Karpas-422 (cell line): ENCODE data around the gene VAC14. TPM values are rescaled to one million over a fixed set of nuclear protein-coding genes. Genes with fewer than 3 reads are reported as not detected.

ENCODE experiments used
- DNase-seq: peaks from one replicate; pipeline ENCODE4 v3.0.0-alpha.2; 2015
- H2AFZ ChIP-seq: fragments of 200-600 bp; sonication (generic); 2 replicates; pipeline ENCODE4 v1.6.1; 2014; ENCODE audit warnings: antibody characterized with exemption, low read length, mixed read lengths
- H3K27ac ChIP-seq: fragments of 200-600 bp; sonication (generic); 2 replicates; pipeline ENCODE4 v1.5.1; 2014; ENCODE audit warnings: mild to moderate bottlenecking, low read length, moderate library complexity
- H3K27me3 ChIP-seq: fragments of 200-600 bp; sonication (generic); 2 replicates; pipeline ENCODE4 v1.6.1; 2014; ENCODE audit warnings: low read length, mixed read lengths
- H3K36me3 ChIP-seq: fragments of 200-600 bp; sonication (generic); 2 replicates; pipeline ENCODE4 v1.6.1; 2014; ENCODE audit warnings: low read length, mixed read lengths; ENCODE audit not compliant: insufficient read depth
- H3K4me1 ChIP-seq: fragments of 200-600 bp; sonication (generic); 2 replicates; pipeline ENCODE4 v1.6.1; 2014; ENCODE audit warnings: mild to moderate bottlenecking, low read length, mixed read lengths
- H3K4me2 ChIP-seq: fragments of 200-600 bp; sonication (generic); 2 replicates; pipeline ENCODE4 v1.6.1; 2014; ENCODE audit warnings: low read length, low read depth, mild to moderate bottlenecking; ENCODE audit not compliant: poor library complexity, severe bottlenecking
- H3K4me3 ChIP-seq: fragments of 200-600 bp; sonication (generic); 2 replicates; pipeline ENCODE4 v1.5.1; 2014; ENCODE audit warnings: mild to moderate bottlenecking, antibody characterized with exemption, low read length, mixed read lengths
- H3K79me2 ChIP-seq: fragments of 200-600 bp; sonication (generic); 2 replicates; pipeline ENCODE4 v1.6.1; 2014; ENCODE audit warnings: mild to moderate bottlenecking, low read length, mixed read lengths
- H3K9ac ChIP-seq: fragments of 200-600 bp; sonication (generic); 2 replicates; pipeline ENCODE4 v1.6.0; 2014; ENCODE audit warnings: low read length
- H3K9me2 ChIP-seq: fragments of 200-600 bp; sonication (generic), shearing (Covaris generic); replicated peaks from 2 replicates; pipeline ENCODE4 v1.6.0; 2014; ENCODE audit warnings: mild to moderate bottlenecking, low read length, moderate library complexity; ENCODE audit not compliant: insufficient read depth
- H3K9me3 ChIP-seq: fragments of 300-700, 200-600 bp; sonication (generic); 2 replicates; pipeline ENCODE4 v1.6.1; 2014; ENCODE audit warnings: low read length, mixed read lengths
- H4K20me1 ChIP-seq: fragments of 200-600 bp; sonication (generic); 2 replicates; pipeline ENCODE4 v1.6.1; 2014; ENCODE audit warnings: mild to moderate bottlenecking, antibody characterized with exemption, low read length, low read depth; ENCODE audit not compliant: insufficient read depth
- total RNA-seq: library from RNA; depleted of rRNA; stranded (reverse); fragments of >200 nt; shearing (Covaris generic); gene quantifications from 2 replicates; pipeline ENCODE4 v1.2.3, GENCODE V29; 2014; ENCODE audit warnings: low replicate concordance

The VAC14 gene
- total RNA-seq, 1 experiment from 2014 or later, result 39.1 TPM

DNA sequence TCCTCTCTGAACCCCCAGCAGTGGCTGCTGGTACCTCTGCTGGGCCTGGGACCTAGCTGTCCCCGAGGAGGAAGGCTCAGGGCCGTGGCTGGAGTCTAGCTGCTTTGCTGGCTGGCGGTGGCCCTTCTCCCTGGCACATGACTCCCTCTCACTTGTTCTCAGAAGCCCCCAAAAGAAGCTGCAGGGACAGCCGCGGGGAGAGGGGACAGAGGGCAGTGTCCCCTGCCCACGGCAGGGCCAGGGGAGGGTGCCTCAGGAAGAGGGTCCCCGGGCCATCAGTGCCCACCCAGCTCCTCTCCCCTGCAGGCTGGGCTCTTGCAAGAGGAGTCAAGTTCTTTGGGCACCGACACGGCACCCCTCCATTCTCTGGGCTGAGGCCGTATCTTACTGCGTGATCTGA lies 46.6 kb downstream of the VAC14 start:
- no peaks in the 10 kb centered on the region for H3K9me2 ChIP-seq
- no peak overlapping the region for H2AFZ ChIP-seq
- H3K79me2 ChIP-seq, result no peaks in the 10 kb centered on the region
- H3K27ac ChIP-seq, result no peak overlapping the region
- peaks cover 16% of the 10 kb centered on the region for H3K4me1 ChIP-seq
- H3K27me3 ChIP-seq, result no peaks in the 10 kb centered on the region
- no peaks in the 10 kb centered on the region for H3K9me3 ChIP-seq
- no peak overlapping the region for H3K9ac ChIP-seq
- DNase-seq, result no peak
- no peaks in the 10 kb centered on the region for H3K36me3 ChIP-seq
- H3K4me2 ChIP-seq, result no peak overlapping the region
- no peaks in the 10 kb centered on the region; the same call in 1 of the 2 replicates for H4K20me1 ChIP-seq
- H3K4me3 ChIP-seq, result no peak overlapping the region

DNA sequence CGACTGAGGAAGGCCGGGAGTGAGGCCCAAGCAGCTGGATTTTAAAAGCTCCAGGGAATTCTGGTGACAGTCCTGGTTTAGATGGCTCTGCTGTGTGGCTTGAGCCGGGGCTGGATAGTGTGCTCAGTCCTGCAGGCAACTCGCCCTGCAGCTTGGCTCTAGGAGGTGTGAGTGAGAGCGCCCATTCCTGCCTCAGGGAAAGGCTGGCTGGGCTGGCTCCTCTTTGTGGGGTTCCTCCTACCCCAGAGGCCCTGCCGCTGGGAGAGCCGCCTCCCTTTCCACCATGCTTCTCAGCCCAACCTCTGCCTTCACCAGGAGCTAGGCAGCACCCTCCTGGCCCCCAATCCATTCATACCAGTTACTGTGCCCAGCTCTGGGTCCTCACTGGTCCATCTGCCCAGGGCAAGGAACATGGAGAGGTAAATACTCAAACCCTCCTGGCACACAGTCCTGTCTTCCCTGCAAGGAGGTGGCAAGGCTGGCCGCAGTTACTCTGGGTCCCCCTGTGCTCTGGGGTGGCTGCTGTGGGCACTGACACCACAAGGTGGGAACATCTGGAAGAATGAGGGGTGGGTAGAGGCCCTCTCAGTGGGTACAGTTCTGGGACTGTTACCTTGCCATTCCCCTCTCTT lies 47.1 kb downstream of the VAC14 start:
- H3K36me3 ChIP-seq, result no peaks in the 10 kb centered on the region
- no peaks in the 10 kb centered on the region for H3K9me2 ChIP-seq
- no peak overlapping the region for H3K9ac ChIP-seq
- H3K4me1 ChIP-seq, result peaks cover 22% of the 10 kb centered on the region
- no peaks in the 10 kb centered on the region for H3K27me3 ChIP-seq
- no peaks in the 10 kb centered on the region for H3K9me3 ChIP-seq
- no peaks in the 10 kb centered on the region; the same call in 1 of the 2 replicates for H4K20me1 ChIP-seq
- H3K27ac ChIP-seq, result no peak overlapping the region
- no peak overlapping the region for H3K4me2 ChIP-seq
- no peak overlapping the region for H3K4me3 ChIP-seq
- H2AFZ ChIP-seq, result no peak overlapping the region
- no peak for DNase-seq
- H3K79me2 ChIP-seq, result no peaks in the 10 kb centered on the region

DNA sequence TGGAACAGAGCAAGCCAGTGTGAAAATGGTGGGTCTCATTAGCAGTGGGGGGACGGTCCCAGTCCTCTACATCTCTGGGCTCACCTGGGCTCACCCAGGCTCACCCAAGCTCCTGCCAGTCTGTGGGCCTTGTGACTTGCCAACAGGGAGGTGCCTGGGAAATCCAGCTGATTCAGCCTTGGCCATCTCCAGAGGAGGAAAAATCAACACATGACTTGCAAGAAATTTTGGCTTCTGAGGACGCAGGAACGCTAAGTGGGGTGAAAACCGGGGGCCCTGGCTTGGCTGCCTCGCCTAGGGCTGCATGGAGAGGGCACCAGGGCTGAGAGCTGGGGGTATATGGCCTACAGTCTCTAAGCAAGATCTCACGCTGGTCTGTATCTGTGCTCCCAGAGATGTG lies 47.7 kb downstream of the VAC14 start:
- Histone ChIP-seq H2AFZ (no peak overlapping the region), H3K9me3 (no peaks in the 10 kb centered on the region), H3K4me1 (peaks cover 26% of the 10 kb centered on the region), H3K4me3 (no peak overlapping the region), H3K36me3 (no peaks in the 10 kb centered on the region), H3K27me3 (no peaks in the 10 kb centered on the region), H3K9ac (no peak overlapping the region), H3K4me2 (no peak overlapping the region), H4K20me1 (no peaks in the 10 kb centered on the region; the same call in 1 of the 2 replicates), H3K79me2 (no peaks in the 10 kb centered on the region), H3K9me2 (no peaks in the 10 kb centered on the region), H3K27ac (no peak overlapping the region)
- no peak for DNase-seq

DNA sequence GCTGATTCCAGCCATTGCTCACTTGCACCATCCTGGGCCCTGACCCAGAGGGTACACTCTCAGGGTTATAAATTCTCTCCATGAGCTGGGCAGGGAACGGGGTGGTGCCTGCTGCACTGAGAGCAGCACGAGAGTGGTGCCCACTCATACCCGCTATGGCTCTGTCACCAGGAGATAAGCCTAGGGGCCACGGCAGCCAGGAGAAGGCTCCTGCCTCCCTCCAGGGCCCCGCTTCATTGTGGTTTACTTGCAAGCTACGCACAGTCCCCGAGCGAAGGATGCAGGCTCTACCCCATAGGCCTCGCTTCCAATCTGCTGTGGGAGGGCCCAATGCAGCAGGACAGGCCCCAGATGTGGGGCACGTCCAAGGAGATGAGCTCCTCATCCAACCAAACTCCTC lies 48.5 kb downstream of the VAC14 start:
- Histone ChIP-seq H3K9ac (no peak overlapping the region), H3K27ac (no peak overlapping the region)

DNA sequence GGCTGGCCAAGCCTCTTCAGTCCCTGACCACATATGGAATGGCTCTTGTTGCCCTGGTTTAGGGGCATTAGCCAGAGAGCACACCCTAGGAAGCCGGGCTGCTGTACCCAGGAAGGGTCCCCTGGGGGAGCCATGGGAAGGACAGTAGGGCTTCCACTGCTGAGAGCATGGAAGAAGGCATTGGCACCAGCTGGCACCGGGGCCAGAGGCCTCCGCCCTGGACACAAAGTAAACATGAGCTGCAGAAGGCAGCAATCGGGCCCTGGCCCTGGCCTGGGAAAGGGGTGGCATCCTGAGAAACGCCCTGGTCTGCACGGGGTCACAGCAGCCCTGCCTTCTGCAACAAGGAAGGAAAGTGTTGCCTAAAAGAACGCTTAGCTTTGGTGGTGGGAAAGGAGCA lies 49.4 kb downstream of the VAC14 start:
- Histone ChIP-seq H3K4me2 (no peak overlapping the region), H3K9me2 (no peaks in the 10 kb centered on the region), H3K36me3 (no peaks in the 10 kb centered on the region), H2AFZ (no peak overlapping the region), H4K20me1 (no peaks in the 10 kb centered on the region; the same call in 1 of the 2 replicates), H3K27me3 (no peaks in the 10 kb centered on the region), H3K4me1 (peaks cover 26% of the 10 kb centered on the region), H3K27ac (no peak overlapping the region), H3K79me2 (no peaks in the 10 kb centered on the region), H3K9me3 (no peaks in the 10 kb centered on the region), H3K4me3 (no peak overlapping the region), H3K9ac (no peak overlapping the region)
- no peak for DNase-seq

More for the DNA sequence above, 48.5 kb downstream of the VAC14 start:
- peaks cover 26% of the 10 kb centered on the region for H3K4me1 ChIP-seq
- no peaks in the 10 kb centered on the region for H3K79me2 ChIP-seq
- H3K27me3 ChIP-seq, result no peaks in the 10 kb centered on the region
- H2AFZ ChIP-seq, result no peak overlapping the region
- H3K4me3 ChIP-seq, result no peak overlapping the region
- H3K9me2 ChIP-seq, result no peaks in the 10 kb centered on the region
- no peak overlapping the region for H3K4me2 ChIP-seq
- DNase-seq, result no peak
- H4K20me1 ChIP-seq, result no peaks in the 10 kb centered on the region; the same call in 1 of the 2 replicates
- H3K36me3 ChIP-seq, result no peaks in the 10 kb centered on the region
- no peaks in the 10 kb centered on the region for H3K9me3 ChIP-seq

DNA sequence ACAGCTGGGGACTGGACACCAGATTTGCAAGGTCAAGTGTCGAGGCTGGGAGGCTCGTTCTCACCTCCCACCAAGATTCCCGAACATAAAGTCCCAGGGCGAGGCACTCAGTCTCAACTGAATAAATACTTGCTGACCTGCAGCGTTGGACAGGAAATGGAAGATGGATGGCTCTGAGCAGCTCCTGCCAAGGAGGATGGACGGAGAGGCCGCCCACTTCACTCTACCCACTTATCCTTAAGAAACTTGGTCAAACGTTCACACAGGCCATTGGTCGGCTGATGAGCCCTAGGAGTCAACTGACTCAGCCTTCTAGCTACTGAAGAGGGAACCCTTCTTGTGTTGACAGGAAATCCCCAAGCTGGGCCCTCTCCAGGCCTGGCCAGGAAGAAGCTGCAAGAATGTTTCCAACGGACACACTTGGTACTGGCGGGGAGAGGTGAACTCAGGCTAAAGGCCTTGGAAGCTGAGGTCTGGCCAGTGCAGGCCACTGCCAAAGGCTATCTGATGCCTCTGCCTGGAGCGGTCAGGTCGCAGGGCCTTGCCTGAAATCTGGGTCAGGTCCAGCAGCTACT lies 50.0 kb downstream of the VAC14 start:
- H3K27ac ChIP-seq, result no peak overlapping the region
- no peaks in the 10 kb centered on the region; the same call in 1 of the 2 replicates for H4K20me1 ChIP-seq
- no peak overlapping the region for H2AFZ ChIP-seq
- no peaks in the 10 kb centered on the region; the same call in 1 of the 2 replicates for H3K36me3 ChIP-seq
- no peak overlapping the region for H3K4me2 ChIP-seq
- H3K4me3 ChIP-seq, result no peak overlapping the region
- H3K79me2 ChIP-seq, result no peaks in the 10 kb centered on the region
- no peaks in the 10 kb centered on the region for H3K27me3 ChIP-seq
- H3K4me1 ChIP-seq, result peaks cover 26% of the 10 kb centered on the region
- no peaks in the 10 kb centered on the region for H3K9me3 ChIP-seq
- DNase-seq, result no peak
- H3K9ac ChIP-seq, result no peak overlapping the region
- H3K9me2 ChIP-seq, result no peaks in the 10 kb centered on the region

DNA sequence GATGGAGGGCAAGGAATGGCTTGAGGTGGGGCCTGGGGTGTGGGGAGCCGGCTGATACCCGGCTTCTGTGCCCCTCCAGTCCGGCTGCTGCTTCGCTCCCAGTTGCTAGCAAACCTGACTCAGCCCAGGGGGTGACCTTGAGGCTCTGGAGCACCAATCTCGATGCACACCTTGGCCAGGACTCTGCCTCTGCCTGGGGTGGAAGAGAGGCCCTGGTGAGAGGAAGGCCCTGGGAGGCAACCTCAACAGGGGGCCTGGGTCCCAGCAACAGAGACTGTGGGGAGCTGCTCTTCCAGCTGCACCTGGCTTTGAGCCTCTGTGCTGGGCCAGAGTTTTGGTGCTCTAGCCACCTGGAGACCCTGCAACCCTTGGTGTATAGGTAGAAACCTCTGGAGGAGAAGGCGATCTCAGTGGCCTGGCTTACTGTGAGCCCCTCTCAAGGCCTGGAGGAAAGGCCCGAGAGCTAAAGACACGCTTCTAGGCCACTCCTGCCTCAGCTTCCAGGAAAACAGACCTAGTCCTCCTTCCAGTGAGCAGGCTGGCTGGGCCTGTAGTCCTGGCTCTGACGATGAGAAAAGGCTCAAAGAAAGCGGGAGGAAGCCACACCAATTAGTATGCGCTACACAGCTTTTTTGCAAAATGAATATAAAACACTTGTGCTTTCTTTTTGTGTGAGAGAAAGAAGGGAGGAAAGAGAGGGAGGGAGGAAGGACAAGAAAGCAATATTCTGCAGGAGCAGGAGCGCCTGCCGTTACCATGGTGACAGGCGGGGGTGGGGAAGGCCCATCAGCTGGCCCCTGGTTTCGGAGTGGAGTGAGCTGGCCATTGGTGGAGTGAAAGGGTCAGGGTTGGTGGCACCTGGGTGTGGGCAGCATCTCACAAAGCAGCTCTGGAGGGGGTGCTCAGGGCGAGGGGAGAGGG lies 51.0 kb downstream of the VAC14 start:
- Histone ChIP-seq H3K36me3 (peaks cover under 1% of the 10 kb centered on the region; the same call in 1 of the 2 replicates), H3K79me2 (no peaks in the 10 kb centered on the region), H3K27me3 (no peaks in the 10 kb centered on the region), H3K9ac (peak overlapping the region; percentile 21), H2AFZ (no peak overlapping the region), H3K27ac (peak overlapping the region; percentile 60), H4K20me1 (no peaks in the 10 kb centered on the region; the same call in 1 of the 2 replicates), H3K4me2 (peak overlapping the region; percentile 65), H3K4me3 (peak overlapping the region; percentile 22; the same call in 1 of the 2 replicates), H3K9me2 (no peaks in the 10 kb centered on the region), H3K9me3 (no peaks in the 10 kb centered on the region), H3K4me1 (peaks cover 26% of the 10 kb centered on the region)
- DNase-seq, result no peak
